ENCODE measurements around the gene PKIB. TPM values are rescaled to one million over a fixed set of nuclear protein-coding genes. Genes with fewer than 3 reads are reported as not detected.
"Not testable (repeated sequence)": the region's sequence is repeated elsewhere in the genome, so short reads cannot be mapped to it uniquely, and the experiment has no call there.

The PKIB gene
- total and polyA plus RNA-seq, 9 donors, result 0.71 to 4.8 (median 1.6) TPM

- H3K4me1 ChIP-seq (ENCODE audit: control insufficient read depth, insufficient read depth, low read length), result no peaks in the 10 kb centered on the region
- H3K27me3 ChIP-seq (ENCODE audit: control insufficient read depth, insufficient read depth, low read length), result no peaks in the 10 kb centered on the region
- WGBS (ENCODE audit: insufficient coverage), result no CpG with 5 or more reads among the region's 2 CpGs
- no peak overlapping the region for H3K4me3 ChIP-seq (ENCODE audit: low read length)
- no peaks in the 10 kb centered on the region for H3K36me3 ChIP-seq (ENCODE audit: control insufficient read depth, insufficient read depth, low read length)
- DNase-seq, result no peak
- no peak overlapping the region for H3K27ac ChIP-seq (ENCODE audit: low read length)
- peaks cover 4% of the 10 kb centered on the region for H3K9me3 ChIP-seq (replicated peaks; ENCODE audit: control insufficient read depth, low read depth, low read length)
These were observed 33.3 kb upstream of the PKIB start for GRCh38 chr6:122576888-122577287.

- no peaks in the 10 kb centered on the region for H3K36me3 ChIP-seq (ENCODE audit: control insufficient read depth, insufficient read depth, low read length)
- no peaks in the 10 kb centered on the region for H3K4me1 ChIP-seq (ENCODE audit: control insufficient read depth, insufficient read depth, low read length)
- no peak overlapping the region for H3K4me3 ChIP-seq (ENCODE audit: low read length)
- H3K27ac ChIP-seq (ENCODE audit: low read length), result no peak overlapping the region
- 100% methylated on average over 1 of the region's 1 CpG for WGBS (ENCODE audit: insufficient coverage)
- DNase-seq, result no peak
- no peaks in the 10 kb centered on the region for H3K27me3 ChIP-seq (ENCODE audit: control insufficient read depth, insufficient read depth, low read length)
- peaks cover 4% of the 10 kb centered on the region for H3K9me3 ChIP-seq (replicated peaks; ENCODE audit: control insufficient read depth, low read depth, low read length)
These were observed 31.2 kb upstream of the PKIB start for GRCh38 chr6:122578961-122579360.

DNA sequence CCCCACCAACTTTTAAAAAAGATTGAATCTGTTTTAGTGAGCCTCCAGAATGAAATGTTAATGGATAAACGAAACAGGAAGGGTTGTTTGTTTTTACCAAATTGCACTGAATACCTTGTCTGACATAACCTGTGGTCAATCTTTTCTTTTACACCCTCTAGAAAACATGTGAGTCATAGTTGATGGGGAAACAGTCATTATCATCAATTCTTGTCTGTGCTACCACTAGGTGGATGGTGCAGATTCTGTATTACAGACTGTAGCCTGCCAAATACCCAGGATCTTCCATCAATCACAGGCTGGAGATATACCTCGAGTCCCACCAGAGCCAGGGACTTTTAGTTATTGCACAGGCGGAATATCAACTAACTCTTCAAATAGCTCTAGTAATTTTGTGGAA is 29.5 kb upstream of the PKIB start:
- H3K27me3 ChIP-seq (ENCODE audit: control insufficient read depth, insufficient read depth, low read length), result no peaks in the 10 kb centered on the region
- H3K4me1 ChIP-seq (ENCODE audit: control insufficient read depth, insufficient read depth, low read length), result no peaks in the 10 kb centered on the region
- no peak for DNase-seq
- no peaks in the 10 kb centered on the region for H3K9me3 ChIP-seq (replicated peaks; ENCODE audit: control insufficient read depth, low read depth, low read length)
- no peaks in the 10 kb centered on the region for H3K36me3 ChIP-seq (ENCODE audit: control insufficient read depth, insufficient read depth, low read length)
- no CpG with 5 or more reads among the region's 3 CpGs for WGBS (ENCODE audit: insufficient coverage)
- H3K4me3 ChIP-seq (ENCODE audit: low read length), result no peak overlapping the region
- no peak overlapping the region for H3K27ac ChIP-seq (ENCODE audit: low read length)

DNA sequence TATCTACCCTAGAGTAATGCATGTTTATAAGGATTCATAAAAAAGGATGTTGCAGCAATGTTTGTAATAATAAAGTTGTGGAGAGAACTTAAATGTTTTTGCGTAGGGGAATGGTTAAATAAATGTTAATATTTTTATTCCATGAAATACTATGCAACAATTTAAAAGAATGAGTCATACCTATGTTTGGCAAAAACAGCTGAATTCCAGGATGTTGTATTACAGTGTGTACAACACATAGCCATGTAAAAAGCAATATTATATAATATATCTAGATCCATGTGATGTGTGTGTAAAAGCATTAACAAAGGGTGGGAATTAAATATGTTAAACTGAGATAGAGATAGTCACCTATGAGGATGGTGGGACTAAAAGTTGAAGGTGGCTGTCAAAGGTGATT is 21.1 kb upstream of the PKIB start:
- Histone ChIP-seq H3K9me3 (replicated peaks; ENCODE audit: control insufficient read depth, low read depth, low read length) (no peaks in the 10 kb centered on the region), H3K4me3 (ENCODE audit: low read length) (no peak overlapping the region), H3K4me1 (ENCODE audit: control insufficient read depth, insufficient read depth, low read length) (no peaks in the 10 kb centered on the region), H3K27ac (ENCODE audit: low read length) (no peak overlapping the region), H3K27me3 (ENCODE audit: control insufficient read depth, insufficient read depth, low read length) (no peaks in the 10 kb centered on the region), H3K36me3 (ENCODE audit: control insufficient read depth, insufficient read depth, low read length) (no peaks in the 10 kb centered on the region)
- no peak for DNase-seq
- WGBS (ENCODE audit: insufficient coverage), result no CpG with 5 or more reads among the region's 1 CpG

GRCh38 chr6:122598295-122598694 is 11.9 kb upstream of the PKIB start:
- H3K36me3 ChIP-seq (ENCODE audit: control insufficient read depth, insufficient read depth, low read length); H3K27ac ChIP-seq (ENCODE audit: low read length); H3K27me3 ChIP-seq (ENCODE audit: control insufficient read depth, insufficient read depth, low read length); DNase-seq; H3K4me1 ChIP-seq (ENCODE audit: control insufficient read depth, insufficient read depth, low read length); H3K4me3 ChIP-seq (ENCODE audit: low read length): not testable (repeated sequence)
- no CpG with 5 or more reads among the region's 2 CpGs for WGBS (ENCODE audit: insufficient coverage)
- peaks cover 10% of the 10 kb centered on the region for H3K9me3 ChIP-seq (replicated peaks; ENCODE audit: control insufficient read depth, low read depth, low read length)

DNA sequence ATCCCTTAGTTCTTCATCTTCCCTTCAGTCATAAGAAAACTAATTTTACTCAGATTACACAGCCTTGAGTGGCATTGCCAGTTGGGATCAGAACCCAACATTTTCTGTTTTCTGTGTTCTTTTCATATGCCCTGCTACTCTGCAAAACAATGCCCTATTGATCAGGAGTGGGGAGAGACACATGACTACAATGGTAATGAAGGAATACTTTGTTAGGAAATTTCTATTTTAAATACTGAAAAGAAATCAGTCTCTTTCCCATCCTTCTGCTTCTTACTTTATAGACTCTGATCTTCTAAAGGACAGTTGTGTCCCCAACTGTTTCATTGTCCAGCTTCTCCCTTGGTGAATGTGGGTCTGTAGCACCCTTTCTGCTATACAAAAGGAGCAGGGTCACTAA is 5.5 kb upstream of the PKIB start:
- DNase-seq, result no peak
- Histone ChIP-seq H3K27me3 (ENCODE audit: control insufficient read depth, insufficient read depth, low read length) (no peaks in the 10 kb centered on the region), H3K27ac (ENCODE audit: low read length) (no peak overlapping the region), H3K4me3 (ENCODE audit: low read length) (no peak overlapping the region), H3K4me1 (ENCODE audit: control insufficient read depth, insufficient read depth, low read length) (no peaks in the 10 kb centered on the region), H3K9me3 (replicated peaks; ENCODE audit: control insufficient read depth, low read depth, low read length) (no peaks in the 10 kb centered on the region), H3K36me3 (ENCODE audit: control insufficient read depth, insufficient read depth, low read length) (no peaks in the 10 kb centered on the region)

- peak; percentile 18 for DNase-seq
- Histone ChIP-seq H3K4me3 (ENCODE audit: low read length) (peak overlapping the region; percentile 51), H3K27ac (ENCODE audit: low read length) (no peak overlapping the region), H3K27me3 (ENCODE audit: control insufficient read depth, insufficient read depth, low read length) (peaks cover 18% of the 10 kb centered on the region), H3K4me1 (ENCODE audit: control insufficient read depth, insufficient read depth, low read length) (peaks cover 13% of the 10 kb centered on the region), H3K36me3 (ENCODE audit: control insufficient read depth, insufficient read depth, low read length) (no peaks in the 10 kb centered on the region), H3K9me3 (replicated peaks; ENCODE audit: control insufficient read depth, low read depth, low read length) (no peaks in the 10 kb centered on the region)
- WGBS (ENCODE audit: insufficient coverage), result 1% methylated on average over 26 of the region's 42 CpGs
These were observed 668 bp downstream of the PKIB start for GRCh38 chr6:122610690-122611455.

- Histone ChIP-seq H3K4me3 (ENCODE audit: low read length) (no peak overlapping the region), H3K36me3 (ENCODE audit: control insufficient read depth, insufficient read depth, low read length) (no peaks in the 10 kb centered on the region), H3K9me3 (replicated peaks; ENCODE audit: control insufficient read depth, low read depth, low read length) (no peaks in the 10 kb centered on the region), H3K4me1 (ENCODE audit: control insufficient read depth, insufficient read depth, low read length) (peaks cover 13% of the 10 kb centered on the region), H3K27ac (ENCODE audit: low read length) (no peak overlapping the region), H3K27me3 (ENCODE audit: control insufficient read depth, insufficient read depth, low read length) (peaks cover 18% of the 10 kb centered on the region)
- no CpG with 5 or more reads among the region's 3 CpGs for WGBS (ENCODE audit: insufficient coverage)
- DNase-seq, result no peak
These were observed 2.6 kb downstream of the PKIB start for GRCh38 chr6:122612838-122613237.

DNA sequence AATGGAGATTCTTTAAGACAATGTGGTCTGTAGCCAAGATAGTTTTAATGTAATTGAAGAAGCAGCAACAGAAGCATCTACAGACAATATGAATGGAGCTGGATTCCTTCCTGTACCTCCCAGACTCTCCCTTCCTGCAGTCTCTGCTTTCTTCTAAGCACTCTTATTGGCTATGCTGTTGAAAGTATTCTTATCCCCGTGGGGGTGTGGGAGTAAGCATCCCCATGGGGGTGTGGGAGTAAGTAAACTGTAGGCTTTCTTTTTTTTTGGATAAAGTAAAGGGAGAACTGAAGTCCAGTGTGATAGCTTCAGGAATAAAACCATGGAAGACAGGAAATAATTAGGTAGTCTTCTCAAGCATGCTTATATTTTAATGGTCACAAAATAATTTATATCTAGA is 4.1 kb downstream of the PKIB start:
- 50% methylated on average over 1 of the region's 1 CpG for WGBS (ENCODE audit: insufficient coverage)
- H3K9me3 ChIP-seq (replicated peaks; ENCODE audit: control insufficient read depth, low read depth, low read length), result no peaks in the 10 kb centered on the region
- H3K4me3 ChIP-seq (ENCODE audit: low read length), result no peak overlapping the region
- H3K27me3 ChIP-seq (ENCODE audit: control insufficient read depth, insufficient read depth, low read length), result peaks cover 18% of the 10 kb centered on the region
- H3K36me3 ChIP-seq (ENCODE audit: control insufficient read depth, insufficient read depth, low read length), result no peaks in the 10 kb centered on the region
- H3K4me1 ChIP-seq (ENCODE audit: control insufficient read depth, insufficient read depth, low read length), result peaks cover 13% of the 10 kb centered on the region
- peak; percentile 3 for DNase-seq
- no peak overlapping the region for H3K27ac ChIP-seq (ENCODE audit: low read length)

GRCh38 chr6:122615409-122615808 is 5.2 kb downstream of the PKIB start:
- no peak overlapping the region for H3K27ac ChIP-seq (ENCODE audit: low read length)
- WGBS (ENCODE audit: insufficient coverage), result no CpG with 5 or more reads among the region's 2 CpGs
- no peaks in the 10 kb centered on the region for H3K36me3 ChIP-seq (ENCODE audit: control insufficient read depth, insufficient read depth, low read length)
- H3K4me3 ChIP-seq (ENCODE audit: low read length), result no peak overlapping the region
- H3K4me1 ChIP-seq (ENCODE audit: control insufficient read depth, insufficient read depth, low read length), result peaks cover 9% of the 10 kb centered on the region
- peaks cover 12% of the 10 kb centered on the region for H3K27me3 ChIP-seq (ENCODE audit: control insufficient read depth, insufficient read depth, low read length)
- no peak for DNase-seq
- H3K9me3 ChIP-seq (replicated peaks; ENCODE audit: control insufficient read depth, low read depth, low read length), result no peaks in the 10 kb centered on the region

- H3K27ac ChIP-seq (ENCODE audit: low read length), result no peak overlapping the region
- DNase-seq, result no peak
- H3K4me1 ChIP-seq (ENCODE audit: control insufficient read depth, insufficient read depth, low read length), result no peaks in the 10 kb centered on the region
- H3K36me3 ChIP-seq (ENCODE audit: control insufficient read depth, insufficient read depth, low read length), result no peaks in the 10 kb centered on the region
- no peaks in the 10 kb centered on the region for H3K27me3 ChIP-seq (ENCODE audit: control insufficient read depth, insufficient read depth, low read length)
- no peak overlapping the region for H3K4me3 ChIP-seq (ENCODE audit: low read length)
- H3K9me3 ChIP-seq (replicated peaks; ENCODE audit: control insufficient read depth, low read depth, low read length), result no peaks in the 10 kb centered on the region
- no CpG with 5 or more reads among the region's 3 CpGs for WGBS (ENCODE audit: insufficient coverage)
These were observed 6.7 kb downstream of the PKIB start for GRCh38 chr6:122616877-122617276.
